CD4-positive, CD25-positive, alpha-beta regulatory T cell (primary cell): ENCODE data around the gene C14orf180. TPM values are rescaled to one million over a fixed set of nuclear protein-coding genes. Genes with fewer than 3 reads are reported as not detected.

ENCODE experiments used
- ATAC-seq, 2 donors: fragments of 150-1000 bp; cut with Tn5 transposase; one replicate each; pipeline ENCODE4 v1.10.0; 2021; ENCODE audit warnings: low read depth in 2 of 2, moderate number of reproducible peaks in 2 of 2, moderate library complexity in 1 of 2
- DNase-seq, 3 donors: peaks; one replicate each; pipeline versions ENCODE4 v3.0.0 to v3.0.0-alpha.2; 2012 to 2022; ENCODE audit warnings: mixed read lengths in 1 of 3
- H3K27ac ChIP-seq: one replicate; pipeline ENCODE4 v1.7.0; 2013; ENCODE audit warnings: mild to moderate bottlenecking, low read length; ENCODE audit not compliant: insufficient read depth, poor library complexity, severe bottlenecking
- H3K27me3 ChIP-seq: one replicate; pipeline ENCODE4 v1.7.0; 2013; ENCODE audit warnings: low read length; ENCODE audit not compliant: control insufficient read depth, insufficient read depth
- H3K36me3 ChIP-seq: one replicate; pipeline ENCODE4 v1.7.0; 2013; ENCODE audit warnings: mild to moderate bottlenecking, low read length, moderate library complexity; ENCODE audit not compliant: control insufficient read depth, insufficient read depth
- H3K4me1 ChIP-seq: 2 replicates; pipeline ENCODE4 v1.7.0; 2013; ENCODE audit warnings: mild to moderate bottlenecking, low read length; ENCODE audit not compliant: insufficient read depth, control insufficient read depth, poor library complexity, severe bottlenecking
- H3K4me3 ChIP-seq: one replicate; pipeline ENCODE4 v1.7.0; 2013; ENCODE audit warnings: low read depth, mild to moderate bottlenecking, low read length, moderate library complexity
- H3K9me3 ChIP-seq, 2 experiments: 1 replicate in 1 of 2; 2 replicates in 1 of 2; pipeline ENCODE4 v1.7.0; 2013; ENCODE audit warnings: low read length in 2 of 2, mild to moderate bottlenecking in 1 of 2, moderate library complexity in 1 of 2; ENCODE audit not compliant: control insufficient read depth in 2 of 2
- H3K27ac Mint-ChIP-seq, 3 donors: one replicate each; pipeline ENCODE4 v1.8.0; 2020 to 2022; ENCODE audit warnings: mild to moderate bottlenecking in 3 of 3, mixed read lengths in 3 of 3, moderate library complexity in 2 of 3
- H3K27me3 Mint-ChIP-seq: one replicate; pipeline ENCODE4 v1.8.0; 2022; ENCODE audit warnings: mild to moderate bottlenecking, mixed read lengths
- H3K36me3 Mint-ChIP-seq: one replicate; pipeline ENCODE4 v1.8.0; 2020; ENCODE audit warnings: mixed read lengths
- H3K4me1 Mint-ChIP-seq, 4 donors: one replicate each; pipeline ENCODE4 v1.8.0; 2020 to 2022; ENCODE audit warnings: mixed read lengths in 4 of 4, mild to moderate bottlenecking in 1 of 4
- H3K4me3 Mint-ChIP-seq, 4 donors: one replicate each; pipeline ENCODE4 v1.8.0; 2020 to 2022; ENCODE audit warnings: mild to moderate bottlenecking in 4 of 4, mixed read lengths in 4 of 4, moderate library complexity in 3 of 4
- H3K9me3 Mint-ChIP-seq, 7 donors: one replicate each; pipeline ENCODE4 v1.8.0; 2020 to 2022; ENCODE audit warnings: mixed read lengths in 7 of 7, mild to moderate bottlenecking in 3 of 7, moderate library complexity in 2 of 7
- polyA plus RNA-seq, 4 donors: library from polyadenylated mRNA; unstranded; fragments of 300-500 nt; fragmentation: Illumina TruSeq; gene quantifications; one replicate each; pipeline ENCODE4 v1.2.3, GENCODE V29; 2021
- total RNA-seq: library from RNA; stranded (reverse); gene quantifications from one replicate; pipeline ENCODE4 v1.2.3, GENCODE V29; 2022

The C14orf180 gene
- total and polyA plus RNA-seq, 5 donors from 2014 or later, result not detected

GRCh38 chr14:104547310-104547997, 32.1 kb upstream of the C14orf180 start:
- H3K4me1 ChIP-seq, result no peaks in the 10 kb centered on the region
- H3K27ac ChIP-seq, result no peak overlapping the region
- Mint-ChIP-seq H3K36me3 (no peaks in the 10 kb centered on the region), H3K4me3 (no peak overlapping the region), H3K27me3 (peaks cover 5% of the 10 kb centered on the region), H3K27ac (no peak overlapping the region), H3K9me3 (no peaks in the 10 kb centered on the region), H3K4me1 (no peaks in the 10 kb centered on the region)
- no peaks in the 10 kb centered on the region for H3K36me3 ChIP-seq
- H3K4me3 ChIP-seq, result no peak overlapping the region
- ATAC-seq (no peak), DNase-seq (no peak)
- no peaks in the 10 kb centered on the region for H3K9me3 ChIP-seq
- no peaks in the 10 kb centered on the region for H3K27me3 ChIP-seq

GRCh38 chr14:104547998-104548700, 31.4 kb upstream of the C14orf180 start:
- ATAC-seq (no peak), DNase-seq (no peak)
- H3K27ac ChIP-seq, result no peak overlapping the region
- no peaks in the 10 kb centered on the region for H3K4me1 ChIP-seq
- Mint-ChIP-seq H3K27me3 (no peaks in the 10 kb centered on the region), H3K4me3 (no peak overlapping the region), H3K27ac (no peak overlapping the region), H3K9me3 (no peaks in the 10 kb centered on the region), H3K4me1 (no peaks in the 10 kb centered on the region), H3K36me3 (no peaks in the 10 kb centered on the region)
- no peaks in the 10 kb centered on the region for H3K27me3 ChIP-seq
- H3K36me3 ChIP-seq, result no peaks in the 10 kb centered on the region
- H3K4me3 ChIP-seq, result no peak overlapping the region
- H3K9me3 ChIP-seq, result no peaks in the 10 kb centered on the region

- Histone ChIP-seq H3K36me3 (no peaks in the 10 kb centered on the region), H3K4me1 (no peaks in the 10 kb centered on the region), H3K9me3 (no peaks in the 10 kb centered on the region), H3K27ac (no peak overlapping the region), H3K27me3 (no peaks in the 10 kb centered on the region), H3K4me3 (no peak overlapping the region)
- Mint-ChIP-seq H3K27ac (no peak overlapping the region), H3K4me3 (no peak overlapping the region), H3K4me1 (no peaks in the 10 kb centered on the region), H3K27me3 (no peaks in the 10 kb centered on the region), H3K36me3 (no peaks in the 10 kb centered on the region), H3K9me3 (no peaks in the 10 kb centered on the region)
- DNase-seq (no peak), ATAC-seq (no peak)
Measured at GRCh38 chr14:104548802-104549535, 30.6 kb upstream of the C14orf180 start.

DNA sequence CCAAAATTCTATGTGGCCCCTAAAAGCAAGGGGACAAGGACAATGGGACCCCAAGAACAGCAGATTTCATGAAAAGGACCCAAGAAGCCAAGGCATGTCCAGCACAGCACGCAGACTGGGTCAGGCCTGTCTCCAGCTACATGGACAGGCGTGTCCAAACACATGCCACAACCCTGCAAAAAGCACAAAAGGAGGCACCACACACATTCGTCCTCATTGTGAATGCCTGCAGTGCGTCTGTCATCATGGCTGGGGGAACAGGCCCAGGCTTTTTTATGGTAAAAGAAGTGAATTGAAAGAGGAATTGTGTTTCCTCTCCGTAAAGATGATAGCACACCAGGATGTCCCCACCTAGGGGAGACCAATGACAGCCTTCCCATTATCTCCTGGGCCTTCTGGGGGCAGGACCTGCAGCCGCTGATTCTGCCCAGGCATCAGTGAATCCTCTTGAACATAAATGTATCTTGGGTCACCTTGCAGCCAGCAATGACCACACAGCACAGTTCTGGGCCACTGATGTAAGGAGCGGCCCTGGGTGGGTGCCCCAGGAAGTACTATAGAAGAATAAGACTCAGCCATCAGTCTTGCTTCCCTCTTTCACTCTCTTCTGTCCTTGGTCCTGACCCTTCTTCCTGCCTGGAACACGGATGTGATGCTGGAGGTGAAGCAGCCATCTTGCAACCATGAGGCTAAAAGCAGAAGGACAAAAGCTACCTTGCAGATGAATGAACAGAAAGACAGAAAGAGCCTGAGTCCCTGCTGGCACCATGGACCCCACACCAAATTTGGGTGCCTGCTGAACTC, 29.8 kb upstream of the C14orf180 start:
- Histone ChIP-seq H3K27ac (no peak overlapping the region), H3K27me3 (no peaks in the 10 kb centered on the region), H3K4me3 (no peak overlapping the region), H3K4me1 (no peaks in the 10 kb centered on the region), H3K9me3 (no peaks in the 10 kb centered on the region), H3K36me3 (no peaks in the 10 kb centered on the region)
- H3K36me3 Mint-ChIP-seq, result no peaks in the 10 kb centered on the region
- no peaks in the 10 kb centered on the region for H3K27me3 Mint-ChIP-seq
- DNase-seq, result no peak
- H3K27ac Mint-ChIP-seq, result no peak overlapping the region
- H3K4me3 Mint-ChIP-seq, result no peak overlapping the region
- H3K9me3 Mint-ChIP-seq, result no peaks in the 10 kb centered on the region
- ATAC-seq, result no peak
- H3K4me1 Mint-ChIP-seq, result no peaks in the 10 kb centered on the region

DNA sequence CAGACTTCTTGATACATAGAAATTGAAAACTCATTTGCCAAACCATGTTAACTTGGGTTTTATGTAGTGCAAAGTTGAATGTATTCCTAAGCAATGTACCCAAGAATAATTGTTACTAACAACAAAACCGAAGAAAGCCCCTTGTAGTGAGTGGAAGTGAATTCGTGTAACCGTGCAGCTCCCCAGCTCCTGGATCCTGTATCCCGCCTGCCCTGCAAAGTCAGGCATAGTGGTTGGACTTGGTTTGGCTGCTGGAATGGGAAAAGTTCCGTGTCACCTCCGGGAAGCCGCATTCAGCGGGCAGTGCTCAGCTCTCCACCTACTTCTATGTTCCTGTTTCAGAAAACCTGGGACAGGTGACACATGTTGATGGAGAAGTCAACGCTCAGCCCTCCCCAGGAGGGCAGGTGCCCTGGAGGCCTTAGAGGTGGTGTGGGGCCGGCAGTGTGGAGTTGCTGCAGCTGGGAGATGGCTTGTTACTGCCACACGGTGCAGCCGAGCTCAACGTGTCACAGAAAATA, 29.2 kb upstream of the C14orf180 start:
- H3K4me3 ChIP-seq, result no peak overlapping the region
- peaks cover 0 to under 1% (median 0%) of the 10 kb centered on the region in 7 donors for H3K9me3 Mint-ChIP-seq
- no peaks in the 10 kb centered on the region for H3K36me3 Mint-ChIP-seq
- H3K27ac Mint-ChIP-seq, result no peak overlapping the region
- no peaks in the 10 kb centered on the region for H3K4me1 ChIP-seq
- H3K4me1 Mint-ChIP-seq, result no peaks in the 10 kb centered on the region
- no peaks in the 10 kb centered on the region for H3K27me3 Mint-ChIP-seq
- H3K36me3 ChIP-seq, result no peaks in the 10 kb centered on the region
- H3K4me3 Mint-ChIP-seq, result no peak overlapping the region
- H3K9me3 ChIP-seq, result no peaks in the 10 kb centered on the region
- H3K27me3 ChIP-seq, result no peaks in the 10 kb centered on the region
- DNase-seq, result no peak
- no peak overlapping the region for H3K27ac ChIP-seq
- ATAC-seq, result no peak

- no peak overlapping the region for H3K27ac ChIP-seq
- no peaks in the 10 kb centered on the region for H3K36me3 Mint-ChIP-seq
- no peaks in the 10 kb centered on the region for H3K9me3 ChIP-seq
- ATAC-seq (no peak), DNase-seq (no peak)
- no peaks in the 10 kb centered on the region for H3K27me3 ChIP-seq
- no peaks in the 10 kb centered on the region for H3K4me1 Mint-ChIP-seq
- H3K27ac Mint-ChIP-seq, result no peak overlapping the region
- peaks cover 0 to 2% (median 0%) of the 10 kb centered on the region in 7 donors for H3K9me3 Mint-ChIP-seq
- no peaks in the 10 kb centered on the region for H3K36me3 ChIP-seq
- H3K27me3 Mint-ChIP-seq, result no peaks in the 10 kb centered on the region
- H3K4me1 ChIP-seq, result no peaks in the 10 kb centered on the region
- H3K4me3 ChIP-seq, result no peak overlapping the region
- H3K4me3 Mint-ChIP-seq, result no peak overlapping the region
Measured at GRCh38 chr14:104550861-104551728, 28.5 kb upstream of the C14orf180 start.
